ENCODE data around the gene TBX20. TPM values are rescaled to one million over a fixed set of nuclear protein-coding genes. Genes with fewer than 3 reads are reported as not detected.
A peak's percentile ranks its signal among the peaks of the same experiment; 100 is the strongest.

Gene TBX20
- total and polyA plus RNA-seq, 9 of the 15 experiments (the other 6 are each of a cell fraction or from before 2014, with no cell fraction given) = not detected

DNA sequence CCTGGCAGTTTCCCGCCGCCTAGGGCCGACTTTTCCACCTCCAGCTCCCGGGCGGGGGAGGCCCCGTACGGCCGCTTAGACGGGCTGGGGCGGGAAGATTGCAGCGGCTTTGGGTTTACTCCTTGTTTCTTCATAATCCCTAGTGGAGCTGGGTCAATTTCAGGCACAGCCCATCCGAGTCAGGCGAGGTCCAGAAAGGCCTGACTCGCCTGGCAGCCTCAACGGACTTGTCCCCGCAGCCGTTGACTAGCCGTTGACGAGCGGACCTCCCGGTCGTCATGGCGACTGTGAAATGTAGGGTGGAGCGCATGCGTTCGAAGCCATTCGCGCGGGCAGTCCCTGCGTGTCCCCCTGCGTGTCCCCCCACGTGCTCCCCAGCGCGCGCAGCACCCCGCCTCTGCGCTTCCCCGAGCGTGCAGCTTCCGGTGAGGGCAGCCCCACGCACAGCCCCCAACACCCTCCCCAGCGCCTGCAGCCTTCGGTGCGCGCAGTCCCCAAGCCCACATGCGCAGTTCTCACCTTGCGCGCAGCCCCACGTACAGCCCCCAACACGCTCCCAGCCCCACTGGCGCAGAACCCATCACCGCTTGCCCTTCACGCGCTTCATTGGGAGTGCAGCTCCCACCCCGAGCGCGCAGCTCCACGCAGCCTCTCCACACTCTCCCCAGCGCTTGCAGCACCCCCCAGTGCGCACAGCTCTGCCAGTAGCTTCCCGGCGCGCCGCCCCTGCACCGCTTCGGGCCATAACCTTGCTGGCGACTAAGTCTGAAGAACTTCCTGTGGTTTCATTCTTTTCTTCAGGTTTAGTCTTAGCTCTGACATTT is 67.8 kb downstream of the TBX20 start (continued):
- TF ChIP-seq NR2C1 (IDR thresholded peaks at IDR 0.05) (no peak), NR2C1 (tag; IDR thresholded peaks at IDR 0.05) (no peak), CBFA2T3 (IDR thresholded peaks at IDR 0.05) (no peak), ZZZ3 (IDR thresholded peaks at IDR 0.05) (no peak), ZNF133 (CRISPR knock-in tag; IDR thresholded peaks at IDR 0.05) (no peak), PML (IDR thresholded peaks at IDR 0.05; ENCODE audit: low read length) (no peak), THRAP3 (IDR thresholded peaks at IDR 0.05; ENCODE audit: borderline replicate concordance) (no peak), KDM5B (IDR thresholded peaks at IDR 0.05; ENCODE audit: insufficient replicate concordance, low read depth, low read length) (no peak), ARID2 (IDR thresholded peaks at IDR 0.05) (no peak), MCM3 (IDR thresholded peaks at IDR 0.05) (no peak), ZNF384 (IDR thresholded peaks at IDR 0.05; ENCODE audit: low read depth, low read length) (no peak), SOX6 (IDR thresholded peaks at IDR 0.05) (no peak), ZNF408 (CRISPR knock-in tag; IDR thresholded peaks at IDR 0.05; ENCODE audit: low read depth) (no peak), ETV1 (tag; conservative IDR thresholded peaks at IDR 0.05; ENCODE audit: low read depth) (no peak), ILF3 (IDR thresholded peaks at IDR 0.05; ENCODE audit: borderline replicate concordance) (no peak)
- TF ChIP-seq, protein P1, sequence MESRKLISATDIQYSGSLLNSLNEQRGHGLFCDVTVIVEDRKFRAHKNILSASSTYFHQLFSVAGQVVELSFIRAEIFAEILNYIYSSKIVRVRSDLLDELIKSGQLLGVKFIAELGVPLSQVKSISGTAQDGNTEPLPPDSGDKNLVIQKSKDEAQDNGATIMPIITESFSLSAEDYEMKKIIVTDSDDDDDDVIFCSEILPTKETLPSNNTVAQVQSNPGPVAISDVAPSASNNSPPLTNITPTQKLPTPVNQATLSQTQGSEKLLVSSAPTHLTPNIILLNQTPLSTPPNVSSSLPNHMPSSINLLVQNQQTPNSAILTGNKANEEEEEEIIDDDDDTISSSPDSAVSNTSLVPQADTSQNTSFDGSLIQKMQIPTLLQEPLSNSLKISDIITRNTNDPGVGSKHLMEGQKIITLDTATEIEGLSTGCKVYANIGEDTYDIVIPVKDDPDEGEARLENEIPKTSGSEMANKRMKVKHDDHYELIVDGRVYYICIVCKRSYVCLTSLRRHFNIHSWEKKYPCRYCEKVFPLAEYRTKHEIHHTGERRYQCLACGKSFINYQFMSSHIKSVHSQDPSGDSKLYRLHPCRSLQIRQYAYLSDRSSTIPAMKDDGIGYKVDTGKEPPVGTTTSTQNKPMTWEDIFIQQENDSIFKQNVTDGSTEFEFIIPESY (CRISPR knock-in tag; IDR thresholded peaks at IDR 0.05) = 0 out of 2 replicates have a peak, but pooled peaks have one; percentile 12
- TF ChIP-seq, protein P2, sequence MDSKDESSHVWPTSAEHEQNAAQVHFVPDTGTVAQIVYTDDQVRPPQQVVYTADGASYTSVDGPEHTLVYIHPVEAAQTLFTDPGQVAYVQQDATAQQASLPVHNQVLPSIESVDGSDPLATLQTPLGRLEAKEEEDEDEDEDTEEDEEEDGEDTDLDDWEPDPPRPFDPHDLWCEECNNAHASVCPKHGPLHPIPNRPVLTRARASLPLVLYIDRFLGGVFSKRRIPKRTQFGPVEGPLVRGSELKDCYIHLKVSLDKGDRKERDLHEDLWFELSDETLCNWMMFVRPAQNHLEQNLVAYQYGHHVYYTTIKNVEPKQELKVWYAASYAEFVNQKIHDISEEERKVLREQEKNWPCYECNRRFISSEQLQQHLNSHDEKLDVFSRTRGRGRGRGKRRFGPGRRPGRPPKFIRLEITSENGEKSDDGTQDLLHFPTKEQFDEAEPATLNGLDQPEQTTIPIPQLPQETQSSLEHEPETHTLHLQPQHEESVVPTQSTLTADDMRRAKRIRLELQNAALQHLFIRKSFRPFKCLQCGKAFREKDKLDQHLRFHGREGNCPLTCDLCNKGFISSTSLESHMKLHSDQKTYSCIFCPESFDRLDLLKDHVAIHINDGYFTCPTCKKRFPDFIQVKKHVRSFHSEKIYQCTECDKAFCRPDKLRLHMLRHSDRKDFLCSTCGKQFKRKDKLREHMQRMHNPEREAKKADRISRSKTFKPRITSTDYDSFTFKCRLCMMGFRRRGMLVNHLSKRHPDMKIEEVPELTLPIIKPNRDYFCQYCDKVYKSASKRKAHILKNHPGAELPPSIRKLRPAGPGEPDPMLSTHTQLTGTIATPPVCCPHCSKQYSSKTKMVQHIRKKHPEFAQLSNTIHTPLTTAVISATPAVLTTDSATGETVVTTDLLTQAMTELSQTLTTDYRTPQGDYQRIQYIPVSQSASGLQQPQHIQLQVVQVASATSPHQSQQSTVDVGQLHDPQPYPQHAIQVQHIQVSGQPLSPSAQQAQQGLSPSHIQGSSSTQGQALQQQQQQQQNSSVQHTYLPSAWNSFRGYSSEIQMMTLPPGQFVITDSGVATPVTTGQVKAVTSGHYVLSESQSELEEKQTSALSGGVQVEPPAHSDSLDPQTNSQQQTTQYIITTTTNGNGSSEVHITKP (IDR thresholded peaks at IDR 0.05; ENCODE audit: partially characterized antibody) = peak; percentile 66
- TF ChIP-seq, protein P3, sequence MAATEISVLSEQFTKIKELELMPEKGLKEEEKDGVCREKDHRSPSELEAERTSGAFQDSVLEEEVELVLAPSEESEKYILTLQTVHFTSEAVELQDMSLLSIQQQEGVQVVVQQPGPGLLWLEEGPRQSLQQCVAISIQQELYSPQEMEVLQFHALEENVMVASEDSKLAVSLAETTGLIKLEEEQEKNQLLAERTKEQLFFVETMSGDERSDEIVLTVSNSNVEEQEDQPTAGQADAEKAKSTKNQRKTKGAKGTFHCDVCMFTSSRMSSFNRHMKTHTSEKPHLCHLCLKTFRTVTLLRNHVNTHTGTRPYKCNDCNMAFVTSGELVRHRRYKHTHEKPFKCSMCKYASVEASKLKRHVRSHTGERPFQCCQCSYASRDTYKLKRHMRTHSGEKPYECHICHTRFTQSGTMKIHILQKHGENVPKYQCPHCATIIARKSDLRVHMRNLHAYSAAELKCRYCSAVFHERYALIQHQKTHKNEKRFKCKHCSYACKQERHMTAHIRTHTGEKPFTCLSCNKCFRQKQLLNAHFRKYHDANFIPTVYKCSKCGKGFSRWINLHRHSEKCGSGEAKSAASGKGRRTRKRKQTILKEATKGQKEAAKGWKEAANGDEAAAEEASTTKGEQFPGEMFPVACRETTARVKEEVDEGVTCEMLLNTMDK (IDR thresholded peaks at IDR 0.05; ENCODE audit: borderline replicate concordance, insufficient read depth, low read depth, low read length, poor library complexity, severe bottlenecking) = no peak
- TF ChIP-seq, protein P4, sequence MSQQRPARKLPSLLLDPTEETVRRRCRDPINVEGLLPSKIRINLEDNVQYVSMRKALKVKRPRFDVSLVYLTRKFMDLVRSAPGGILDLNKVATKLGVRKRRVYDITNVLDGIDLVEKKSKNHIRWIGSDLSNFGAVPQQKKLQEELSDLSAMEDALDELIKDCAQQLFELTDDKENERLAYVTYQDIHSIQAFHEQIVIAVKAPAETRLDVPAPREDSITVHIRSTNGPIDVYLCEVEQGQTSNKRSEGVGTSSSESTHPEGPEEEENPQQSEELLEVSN (IDR thresholded peaks at IDR 0.05; ENCODE audit: borderline replicate concordance in 1 of 2, extremely low read depth in 1 of 2, insufficient read depth in 1 of 2, insufficient read length in 1 of 2, low read depth in 1 of 2, low read length in 1 of 2, poor library complexity in 1 of 2, severe bottlenecking in 1 of 2) = peak in 1 of 2 experiments; percentile 10

Data from K562 (cell line).